ENCODE results near the gene SMC1B.

SMC1B gene

DNA sequence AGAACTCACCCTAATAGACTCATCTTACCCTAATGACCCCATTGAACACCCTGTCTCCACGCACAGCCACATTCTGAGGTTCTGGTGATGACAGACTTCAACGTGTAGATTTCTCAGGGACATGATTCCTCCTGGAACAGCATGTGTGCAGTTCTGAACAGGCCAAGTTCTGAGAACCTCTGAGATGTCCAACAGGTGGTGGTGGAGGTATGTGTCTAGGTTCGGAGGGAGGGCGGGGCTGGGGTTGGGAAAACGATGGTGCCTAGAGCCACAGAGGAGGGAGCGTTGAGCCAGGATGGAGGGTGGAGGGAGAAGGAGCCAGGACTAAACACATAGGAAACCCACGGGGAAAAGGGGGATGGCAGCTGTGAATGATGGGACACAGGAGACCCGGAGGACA is 45.8 kb upstream of the SMC1B start:
- Histone ChIP-seq H3K36me3 (ENCODE audit: low read length) (no peaks in the 10 kb centered on the region), H2AFZ (ENCODE audit: low read depth, low read length, severe bottlenecking) (no peak overlapping the region)

DNA sequence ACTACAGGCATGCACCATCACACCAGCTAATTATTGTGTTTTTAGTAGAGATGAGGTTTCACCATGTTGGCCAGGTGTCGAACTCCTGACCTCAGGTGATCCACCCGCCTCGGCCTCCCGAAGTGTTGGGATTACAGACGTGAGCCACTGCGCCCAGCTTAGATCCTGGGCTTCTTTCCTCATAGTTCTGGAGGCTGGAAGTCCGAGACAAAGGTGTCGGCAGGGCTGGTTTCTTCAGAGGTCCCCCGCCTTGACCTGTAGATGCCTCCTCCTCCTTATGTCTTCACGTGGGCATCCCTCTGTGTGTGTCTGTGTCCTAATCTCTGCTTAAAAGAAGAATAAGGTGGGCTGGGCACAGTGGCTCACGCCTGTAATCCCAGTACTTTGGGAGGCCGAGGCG is 45.1 kb upstream of the SMC1B start:
- H4K20me1 ChIP-seq (ENCODE audit: low read depth, low read length) = no peaks in the 10 kb centered on the region
- no peaks in the 10 kb centered on the region for H3K27me3 ChIP-seq (ENCODE audit: low read length)
- H3K9ac ChIP-seq (ENCODE audit: low read length) = no peak overlapping the region
- H3K9me3 ChIP-seq (ENCODE audit: insufficient read depth, low read length) = no peaks in the 10 kb centered on the region
- no peak overlapping the region for H3K4me2 ChIP-seq (ENCODE audit: low read depth, low read length, poor library complexity, severe bottlenecking)
- no peaks in the 10 kb centered on the region for H3K36me3 ChIP-seq (ENCODE audit: low read length)
- H2AFZ ChIP-seq (ENCODE audit: low read depth, low read length, severe bottlenecking) = no peak overlapping the region
- H3K9me2 ChIP-seq (replicated peaks; ENCODE audit: insufficient read depth, low read length) = no peaks in the 10 kb centered on the region
- H3K79me2 ChIP-seq (ENCODE audit: insufficient read depth, low read length) = no peaks in the 10 kb centered on the region
- TF ChIP-seq, protein P1, sequence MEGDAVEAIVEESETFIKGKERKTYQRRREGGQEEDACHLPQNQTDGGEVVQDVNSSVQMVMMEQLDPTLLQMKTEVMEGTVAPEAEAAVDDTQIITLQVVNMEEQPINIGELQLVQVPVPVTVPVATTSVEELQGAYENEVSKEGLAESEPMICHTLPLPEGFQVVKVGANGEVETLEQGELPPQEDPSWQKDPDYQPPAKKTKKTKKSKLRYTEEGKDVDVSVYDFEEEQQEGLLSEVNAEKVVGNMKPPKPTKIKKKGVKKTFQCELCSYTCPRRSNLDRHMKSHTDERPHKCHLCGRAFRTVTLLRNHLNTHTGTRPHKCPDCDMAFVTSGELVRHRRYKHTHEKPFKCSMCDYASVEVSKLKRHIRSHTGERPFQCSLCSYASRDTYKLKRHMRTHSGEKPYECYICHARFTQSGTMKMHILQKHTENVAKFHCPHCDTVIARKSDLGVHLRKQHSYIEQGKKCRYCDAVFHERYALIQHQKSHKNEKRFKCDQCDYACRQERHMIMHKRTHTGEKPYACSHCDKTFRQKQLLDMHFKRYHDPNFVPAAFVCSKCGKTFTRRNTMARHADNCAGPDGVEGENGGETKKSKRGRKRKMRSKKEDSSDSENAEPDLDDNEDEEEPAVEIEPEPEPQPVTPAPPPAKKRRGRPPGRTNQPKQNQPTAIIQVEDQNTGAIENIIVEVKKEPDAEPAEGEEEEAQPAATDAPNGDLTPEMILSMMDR (IDR thresholded peaks at IDR 0.05; ENCODE audit: insufficient read depth, low read length, poor library complexity, severe bottlenecking) = no peak
- no peak for TF ChIP-seq EZH2phosphoT487 (conservative IDR thresholded peaks at IDR 0.05; ENCODE audit: low read length)
- no peaks in the 10 kb centered on the region for H3F3A ChIP-seq (ENCODE audit: insufficient read depth)
- no peak overlapping the region for H3K4me3 ChIP-seq (ENCODE audit: insufficient read depth, low read length, poor library complexity, severe bottlenecking)
- no peak overlapping the region for H3K27ac ChIP-seq (ENCODE audit: low read depth, low read length)

More for the DNA sequence above, 45.8 kb upstream of the SMC1B start:
- no peaks in the 10 kb centered on the region for H3K9me3 ChIP-seq (ENCODE audit: insufficient read depth, low read length)
- H3K27ac ChIP-seq (ENCODE audit: low read depth, low read length) = no peak overlapping the region
- no peaks in the 10 kb centered on the region for H3F3A ChIP-seq (ENCODE audit: insufficient read depth)
- no peaks in the 10 kb centered on the region for H3K9me2 ChIP-seq (replicated peaks; ENCODE audit: insufficient read depth, low read length)
- TF ChIP-seq, protein P1 (IDR thresholded peaks at IDR 0.05; ENCODE audit: insufficient read depth, low read length, poor library complexity, severe bottlenecking) = no peak
- TF ChIP-seq EZH2phosphoT487 (conservative IDR thresholded peaks at IDR 0.05; ENCODE audit: low read length) = no peak
- H3K4me2 ChIP-seq (ENCODE audit: low read depth, low read length, poor library complexity, severe bottlenecking) = no peak overlapping the region
- no peaks in the 10 kb centered on the region for H3K79me2 ChIP-seq (ENCODE audit: insufficient read depth, low read length)
- H3K9ac ChIP-seq (ENCODE audit: low read length) = no peak overlapping the region
- H3K27me3 ChIP-seq (ENCODE audit: low read length) = no peaks in the 10 kb centered on the region
- H3K4me3 ChIP-seq (ENCODE audit: insufficient read depth, low read length, poor library complexity, severe bottlenecking) = no peak overlapping the region
- no peaks in the 10 kb centered on the region for H4K20me1 ChIP-seq (ENCODE audit: low read depth, low read length)

DNA sequence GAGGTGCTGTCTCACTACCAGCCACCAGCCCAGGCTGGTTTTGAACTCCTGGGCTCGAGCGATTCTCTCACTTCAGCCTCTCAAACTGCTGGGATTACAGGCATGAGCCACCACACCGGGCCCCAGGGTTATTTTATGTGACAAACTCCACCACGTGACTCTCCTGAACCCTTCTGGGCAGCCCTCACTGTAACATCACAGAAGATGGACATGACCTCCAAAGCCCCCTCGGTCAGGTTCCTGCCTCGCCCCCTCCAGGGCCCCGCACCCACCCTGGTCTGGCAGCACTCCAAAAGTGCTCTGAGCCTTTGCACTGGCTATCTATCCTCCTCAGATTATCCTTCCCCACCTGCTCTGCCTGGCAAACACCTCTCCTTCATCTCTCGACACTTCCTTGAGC is 43.4 kb upstream of the SMC1B start:
- no peak overlapping the region for H3K27ac ChIP-seq (ENCODE audit: low read depth, low read length)
- H4K20me1 ChIP-seq (ENCODE audit: low read depth, low read length) = no peaks in the 10 kb centered on the region
- no peaks in the 10 kb centered on the region for H3K36me3 ChIP-seq (ENCODE audit: low read length)
- H3K9ac ChIP-seq (ENCODE audit: low read length) = no peak overlapping the region
- H3K4me3 ChIP-seq (ENCODE audit: insufficient read depth, low read length, poor library complexity, severe bottlenecking) = no peak overlapping the region
- no peaks in the 10 kb centered on the region for H3K9me3 ChIP-seq (ENCODE audit: insufficient read depth, low read length)
- H3K27me3 ChIP-seq (ENCODE audit: low read length) = no peaks in the 10 kb centered on the region
- no peak overlapping the region for H2AFZ ChIP-seq (ENCODE audit: low read depth, low read length, severe bottlenecking)
- no peaks in the 10 kb centered on the region for H3K9me2 ChIP-seq (replicated peaks; ENCODE audit: insufficient read depth, low read length)
- H3K4me2 ChIP-seq (ENCODE audit: low read depth, low read length, poor library complexity, severe bottlenecking) = no peak overlapping the region
- H3F3A ChIP-seq (ENCODE audit: insufficient read depth) = no peaks in the 10 kb centered on the region
- no peaks in the 10 kb centered on the region for H3K79me2 ChIP-seq (ENCODE audit: insufficient read depth, low read length)
- no peak for TF ChIP-seq EZH2phosphoT487 (conservative IDR thresholded peaks at IDR 0.05; ENCODE audit: low read length)
- TF ChIP-seq, protein P1 (IDR thresholded peaks at IDR 0.05; ENCODE audit: insufficient read depth, low read length, poor library complexity, severe bottlenecking) = no peak

Data from SU-DHL-6 (cell line).